Fibroblast of lung (primary cell): ENCODE data around the gene SDC1.

ENCODE experiments used
- CTCF ChIP-seq, 2 donors: IDR thresholded peaks in 1 of 2; conservative IDR thresholded peaks in 1 of 2; 1 replicate in 1 of 2; 2 replicates in 1 of 2; pipeline ENCODE4 v1.5.1; 2011 to 2012; ENCODE audit warnings: low read length in 2 of 2, control low read depth in 1 of 2, inconsistent platforms in 1 of 2, low read depth in 1 of 2, mild to moderate bottlenecking in 1 of 2
- EZH2 ChIP-seq: IDR thresholded peaks from 2 replicates; pipeline ENCODE4 v1.5.1; 2012; ENCODE audit warnings: low read length, control low read depth, mild to moderate bottlenecking; ENCODE audit errors: missing control alignments

DNA sequence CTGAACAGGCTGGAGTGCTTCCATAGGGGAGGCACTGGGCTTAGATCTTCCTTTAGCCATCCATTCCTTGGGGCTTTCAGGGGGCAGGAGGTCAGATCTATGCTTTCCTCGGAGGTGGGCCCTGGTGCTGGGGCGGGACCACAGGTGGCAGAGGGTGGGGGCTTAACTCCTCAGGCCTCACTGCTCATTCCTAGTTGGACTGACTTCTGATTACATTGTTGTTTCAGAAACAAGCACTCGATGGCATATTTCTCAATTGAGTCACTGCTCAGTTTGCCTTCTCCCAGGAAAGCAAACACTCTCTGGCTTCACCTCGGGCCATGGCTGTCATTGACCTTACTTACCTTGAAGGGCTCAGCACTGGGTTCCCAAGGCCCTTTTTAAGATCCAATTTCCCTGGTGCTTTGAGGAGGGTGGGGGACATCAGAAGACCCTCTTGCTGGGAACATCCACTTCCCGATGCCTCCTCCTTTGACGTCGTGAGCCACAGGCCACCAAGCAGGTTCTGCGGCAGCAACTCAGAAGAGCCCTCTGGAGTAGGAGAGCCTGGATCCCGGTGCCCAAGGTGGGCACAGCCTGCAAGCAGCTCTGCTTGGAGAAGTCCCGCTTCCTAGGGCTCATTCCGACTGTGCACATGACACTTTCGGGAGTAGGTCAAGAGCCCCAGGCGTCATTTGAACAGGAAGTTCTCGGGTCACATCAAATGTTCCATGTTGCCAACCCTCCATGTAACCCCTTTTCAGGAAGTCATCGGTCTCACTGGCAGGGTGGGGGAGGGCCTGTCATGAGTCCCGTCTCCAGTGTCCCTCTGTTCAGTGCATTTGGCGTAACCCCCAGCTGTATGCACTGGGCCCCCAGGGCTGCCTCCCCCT lies 40.6 kb downstream of the SDC1 start:
- TF ChIP-seq CTCF (conservative IDR thresholded peaks at IDR 0.05 in 1 of 2, IDR thresholded peaks at IDR 0.05 in 1 of 2; ENCODE audit: low read depth in 1 of 2, low read length in 2 of 2) (no peak), EZH2 (no peak)
